CD4-positive, CD25-positive, alpha-beta regulatory T cell (primary cell): ENCODE measurements around the gene CYP46A1. TPM values are rescaled to one million over a fixed set of nuclear protein-coding genes. Genes with fewer than 3 reads are reported as not detected.
A peak's percentile ranks its signal among the peaks of the same experiment; 100 is the strongest.

Experiments used
- ATAC-seq, 2 donors: fragments of 150-1000 bp; cut with Tn5 transposase; one replicate each; pipeline ENCODE4 v1.10.0; 2021; ENCODE audit warnings: low read depth in 2 of 2, moderate number of reproducible peaks in 2 of 2, moderate library complexity in 1 of 2
- DNase-seq, 3 donors: peaks; one replicate each; pipeline versions ENCODE4 v3.0.0 to v3.0.0-alpha.2; 2012 to 2022; ENCODE audit warnings: mixed read lengths in 1 of 3
- H3K27ac ChIP-seq: one replicate; pipeline ENCODE4 v1.7.0; 2013; ENCODE audit warnings: mild to moderate bottlenecking, low read length; ENCODE audit not compliant: insufficient read depth, poor library complexity, severe bottlenecking
- H3K27me3 ChIP-seq: one replicate; pipeline ENCODE4 v1.7.0; 2013; ENCODE audit warnings: low read length; ENCODE audit not compliant: control insufficient read depth, insufficient read depth
- H3K36me3 ChIP-seq: one replicate; pipeline ENCODE4 v1.7.0; 2013; ENCODE audit warnings: mild to moderate bottlenecking, low read length, moderate library complexity; ENCODE audit not compliant: control insufficient read depth, insufficient read depth
- H3K4me1 ChIP-seq: 2 replicates; pipeline ENCODE4 v1.7.0; 2013; ENCODE audit warnings: mild to moderate bottlenecking, low read length; ENCODE audit not compliant: insufficient read depth, control insufficient read depth, poor library complexity, severe bottlenecking
- H3K4me3 ChIP-seq: one replicate; pipeline ENCODE4 v1.7.0; 2013; ENCODE audit warnings: low read depth, mild to moderate bottlenecking, low read length, moderate library complexity
- H3K9me3 ChIP-seq, 2 experiments: 1 replicate in 1 of 2; 2 replicates in 1 of 2; pipeline ENCODE4 v1.7.0; 2013; ENCODE audit warnings: low read length in 2 of 2, mild to moderate bottlenecking in 1 of 2, moderate library complexity in 1 of 2; ENCODE audit not compliant: control insufficient read depth in 2 of 2
- H3K27ac Mint-ChIP-seq, 3 donors: one replicate each; pipeline ENCODE4 v1.8.0; 2020 to 2022; ENCODE audit warnings: mild to moderate bottlenecking in 3 of 3, mixed read lengths in 3 of 3, moderate library complexity in 2 of 3
- H3K27me3 Mint-ChIP-seq: one replicate; pipeline ENCODE4 v1.8.0; 2022; ENCODE audit warnings: mild to moderate bottlenecking, mixed read lengths
- H3K36me3 Mint-ChIP-seq: one replicate; pipeline ENCODE4 v1.8.0; 2020; ENCODE audit warnings: mixed read lengths
- H3K4me1 Mint-ChIP-seq, 4 donors: one replicate each; pipeline ENCODE4 v1.8.0; 2020 to 2022; ENCODE audit warnings: mixed read lengths in 4 of 4, mild to moderate bottlenecking in 1 of 4
- H3K4me3 Mint-ChIP-seq, 4 donors: one replicate each; pipeline ENCODE4 v1.8.0; 2020 to 2022; ENCODE audit warnings: mild to moderate bottlenecking in 4 of 4, mixed read lengths in 4 of 4, moderate library complexity in 3 of 4
- H3K9me3 Mint-ChIP-seq, 7 donors: one replicate each; pipeline ENCODE4 v1.8.0; 2020 to 2022; ENCODE audit warnings: mixed read lengths in 7 of 7, mild to moderate bottlenecking in 3 of 7, moderate library complexity in 2 of 7
- polyA plus RNA-seq, 4 donors: library from polyadenylated mRNA; unstranded; fragments of 300-500 nt; fragmentation: Illumina TruSeq; gene quantifications; one replicate each; pipeline ENCODE4 v1.2.3, GENCODE V29; 2021
- total RNA-seq: library from RNA; stranded (reverse); gene quantifications from one replicate; pipeline ENCODE4 v1.2.3, GENCODE V29; 2022

The CYP46A1 gene
- total and polyA plus RNA-seq, 5 donors from 2014 or later, result not detected

GRCh38 chr14:99677231-99678140, 6.6 kb upstream of the CYP46A1 start:
- Histone ChIP-seq H3K4me3 (no peak overlapping the region), H3K36me3 (no peaks in the 10 kb centered on the region), H3K27ac (no peak overlapping the region), H3K27me3 (no peaks in the 10 kb centered on the region), H3K9me3 (peaks cover 0 to 14% of the 10 kb centered on the region in 2 experiments), H3K4me1 (peaks cover 9% of the 10 kb centered on the region)
- no peak overlapping the region for H3K4me3 Mint-ChIP-seq
- DNase-seq (no peak), ATAC-seq (no peak)
- H3K27me3 Mint-ChIP-seq, result peaks cover under 1% of the 10 kb centered on the region
- peaks cover 0 to 15% (median 4%) of the 10 kb centered on the region in 4 donors for H3K4me1 Mint-ChIP-seq
- H3K9me3 Mint-ChIP-seq, result peaks cover 0 to 10% (median 3%) of the 10 kb centered on the region in 7 donors
- H3K36me3 Mint-ChIP-seq, result no peaks in the 10 kb centered on the region
- no peak overlapping the region for H3K27ac Mint-ChIP-seq

- Mint-ChIP-seq H3K4me3 (no peak overlapping the region), H3K27ac (no peak overlapping the region)
- ATAC-seq, result no peak
These were observed 5.9 kb upstream of the CYP46A1 start for GRCh38 chr14:99678198-99678597.

GRCh38 chr14:99679111-99679510, 5.0 kb upstream of the CYP46A1 start:
- ATAC-seq (no peak), DNase-seq (no peak)

More at GRCh38 chr14:99678198-99678597, 5.9 kb upstream of the CYP46A1 start:
- H3K36me3 ChIP-seq, result no peaks in the 10 kb centered on the region
- H3K4me1 ChIP-seq, result peaks cover 16% of the 10 kb centered on the region
- Mint-ChIP-seq H3K4me1 (peaks cover 0 to 14% (median 3%) of the 10 kb centered on the region in 4 donors), H3K36me3 (no peaks in the 10 kb centered on the region), H3K9me3 (peaks cover 0 to 10% (median 3%) of the 10 kb centered on the region in 7 donors), H3K27me3 (no peaks in the 10 kb centered on the region)
- H3K9me3 ChIP-seq, result peaks cover 0 to 14% of the 10 kb centered on the region in 2 experiments
- no peak overlapping the region for H3K27ac ChIP-seq
- no peak overlapping the region for H3K4me3 ChIP-seq
- H3K27me3 ChIP-seq, result no peaks in the 10 kb centered on the region
- no peak for DNase-seq

DNA sequence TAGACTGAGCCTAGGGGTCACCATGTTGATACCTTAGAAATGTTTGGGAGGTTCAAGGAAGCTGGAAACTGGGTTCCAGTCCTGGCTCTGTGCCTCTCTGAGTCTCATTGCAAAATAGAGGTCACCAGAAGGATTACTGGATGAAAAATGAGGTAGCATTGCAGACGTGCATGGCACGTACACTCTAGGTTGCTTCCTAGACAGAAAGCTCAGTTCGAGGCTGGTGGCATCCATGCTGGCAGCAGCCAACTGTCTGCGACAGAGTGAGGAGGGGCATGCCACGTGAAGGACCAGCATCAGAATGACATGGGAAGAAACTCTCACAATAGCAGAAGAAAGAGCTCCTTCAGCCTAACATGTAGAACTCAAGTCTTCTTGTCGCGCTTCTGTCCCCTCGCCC, 4.6 kb upstream of the CYP46A1 start:
- ATAC-seq (no peak), DNase-seq (no peak)
- no peaks in the 10 kb centered on the region for H3K36me3 Mint-ChIP-seq
- H3K27me3 ChIP-seq, result no peaks in the 10 kb centered on the region
- no peaks in the 10 kb centered on the region for H3K27me3 Mint-ChIP-seq
- no peak overlapping the region for H3K27ac ChIP-seq
- H3K4me1 Mint-ChIP-seq, result peaks cover 0 to 18% (median 5%) of the 10 kb centered on the region in 4 donors
- no peaks in the 10 kb centered on the region for H3K36me3 ChIP-seq
- no peak overlapping the region for H3K4me3 ChIP-seq
- H3K4me1 ChIP-seq, result peaks cover 26% of the 10 kb centered on the region
- peaks cover 0 to 10% (median 3%) of the 10 kb centered on the region in 7 donors for H3K9me3 Mint-ChIP-seq
- peaks cover 0 to 14% of the 10 kb centered on the region in 2 experiments for H3K9me3 ChIP-seq
- no peak overlapping the region for H3K4me3 Mint-ChIP-seq
- no peak overlapping the region for H3K27ac Mint-ChIP-seq

More at GRCh38 chr14:99679111-99679510, 5.0 kb upstream of the CYP46A1 start:
- Mint-ChIP-seq H3K27ac (no peak overlapping the region), H3K4me3 (no peak overlapping the region), H3K4me1 (peaks cover 0 to 18% (median 5%) of the 10 kb centered on the region in 4 donors), H3K9me3 (peaks cover 0 to 10% (median 3%) of the 10 kb centered on the region in 7 donors), H3K36me3 (no peaks in the 10 kb centered on the region), H3K27me3 (no peaks in the 10 kb centered on the region)
- Histone ChIP-seq H3K36me3 (no peaks in the 10 kb centered on the region), H3K4me3 (no peak overlapping the region), H3K4me1 (peaks cover 23% of the 10 kb centered on the region), H3K9me3 (peaks cover 0 to 14% of the 10 kb centered on the region in 2 experiments), H3K27ac (no peak overlapping the region), H3K27me3 (no peaks in the 10 kb centered on the region)

GRCh38 chr14:99679996-99680395, 4.1 kb upstream of the CYP46A1 start:
- Histone ChIP-seq H3K9me3 (peaks cover 0 to 14% of the 10 kb centered on the region in 2 experiments), H3K4me3 (no peak overlapping the region), H3K27ac (no peak overlapping the region), H3K4me1 (peaks cover 29% of the 10 kb centered on the region), H3K36me3 (no peaks in the 10 kb centered on the region), H3K27me3 (no peaks in the 10 kb centered on the region)
- H3K27ac Mint-ChIP-seq, result no peak overlapping the region
- peaks cover 0 to 10% (median 3%) of the 10 kb centered on the region in 7 donors for H3K9me3 Mint-ChIP-seq
- H3K4me3 Mint-ChIP-seq, result no peak overlapping the region
- no peak for DNase-seq
- no peaks in the 10 kb centered on the region for H3K36me3 Mint-ChIP-seq
- ATAC-seq, result no peak
- no peaks in the 10 kb centered on the region for H3K27me3 Mint-ChIP-seq
- peaks cover 0 to 18% (median 5%) of the 10 kb centered on the region in 4 donors for H3K4me1 Mint-ChIP-seq

- peak overlapping the region in 3 of 4 donors; percentile 66 to 71 (median 71) for H3K4me3 Mint-ChIP-seq
- H3K4me3 ChIP-seq, result no peak overlapping the region
- no peak for ATAC-seq
- H3K27ac Mint-ChIP-seq, result no peak overlapping the region
- peaks cover 0 to 18% (median 7%) of the 10 kb centered on the region in 4 donors for H3K4me1 Mint-ChIP-seq
- H3K4me1 ChIP-seq, result peaks cover 27% of the 10 kb centered on the region
- peaks cover 7% of the 10 kb centered on the region for H3K27me3 Mint-ChIP-seq
- peaks cover 0 to 14% of the 10 kb centered on the region in 2 experiments for H3K9me3 ChIP-seq
- H3K36me3 Mint-ChIP-seq, result no peaks in the 10 kb centered on the region
- no peaks in the 10 kb centered on the region for H3K36me3 ChIP-seq
- no peak for DNase-seq
- peaks cover 0 to 10% (median 3%) of the 10 kb centered on the region in 7 donors for H3K9me3 Mint-ChIP-seq
- H3K27ac ChIP-seq, result no peak overlapping the region
- H3K27me3 ChIP-seq, result no peaks in the 10 kb centered on the region
These were observed 2.8 kb upstream of the CYP46A1 start for GRCh38 chr14:99681101-99681831.

DNA sequence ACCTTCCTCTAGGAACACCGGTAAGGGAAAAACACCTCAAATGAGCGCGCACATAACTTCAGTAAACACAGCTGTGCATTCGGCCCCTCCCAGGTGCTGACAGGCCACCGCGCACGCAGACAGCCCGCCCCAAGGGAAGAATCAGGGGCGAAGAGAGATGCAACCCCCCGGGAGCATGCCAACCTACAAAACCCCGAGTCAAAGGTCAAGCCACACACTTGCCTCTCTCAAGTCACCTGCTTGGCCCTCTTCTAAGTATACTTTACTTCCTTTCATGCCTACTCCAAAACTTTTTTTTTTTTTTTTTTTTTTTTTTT, 2.3 kb upstream of the CYP46A1 start:
- H3K27me3 Mint-ChIP-seq, result peaks cover 12% of the 10 kb centered on the region
- Histone ChIP-seq H3K4me1 (peaks cover 21% of the 10 kb centered on the region), H3K9me3 (peaks cover 0 to 14% of the 10 kb centered on the region in 2 experiments), H3K27ac (no peak overlapping the region), H3K4me3 (no peak overlapping the region), H3K27me3 (peaks cover 3% of the 10 kb centered on the region), H3K36me3 (no peaks in the 10 kb centered on the region)
- H3K4me3 Mint-ChIP-seq, result peak overlapping the region in 3 of 4 donors; percentile 66 to 71 (median 71)
- no peak for ATAC-seq
- H3K4me1 Mint-ChIP-seq, result peaks cover 0 to 20% (median 9%) of the 10 kb centered on the region in 4 donors
- DNase-seq, result no peak
- no peaks in the 10 kb centered on the region for H3K36me3 Mint-ChIP-seq
- no peak overlapping the region for H3K27ac Mint-ChIP-seq
- peaks cover 0 to 10% (median 3%) of the 10 kb centered on the region in 7 donors for H3K9me3 Mint-ChIP-seq
